Measurements from ENCODE around the gene RFX3.

RFX3 gene

DNA sequence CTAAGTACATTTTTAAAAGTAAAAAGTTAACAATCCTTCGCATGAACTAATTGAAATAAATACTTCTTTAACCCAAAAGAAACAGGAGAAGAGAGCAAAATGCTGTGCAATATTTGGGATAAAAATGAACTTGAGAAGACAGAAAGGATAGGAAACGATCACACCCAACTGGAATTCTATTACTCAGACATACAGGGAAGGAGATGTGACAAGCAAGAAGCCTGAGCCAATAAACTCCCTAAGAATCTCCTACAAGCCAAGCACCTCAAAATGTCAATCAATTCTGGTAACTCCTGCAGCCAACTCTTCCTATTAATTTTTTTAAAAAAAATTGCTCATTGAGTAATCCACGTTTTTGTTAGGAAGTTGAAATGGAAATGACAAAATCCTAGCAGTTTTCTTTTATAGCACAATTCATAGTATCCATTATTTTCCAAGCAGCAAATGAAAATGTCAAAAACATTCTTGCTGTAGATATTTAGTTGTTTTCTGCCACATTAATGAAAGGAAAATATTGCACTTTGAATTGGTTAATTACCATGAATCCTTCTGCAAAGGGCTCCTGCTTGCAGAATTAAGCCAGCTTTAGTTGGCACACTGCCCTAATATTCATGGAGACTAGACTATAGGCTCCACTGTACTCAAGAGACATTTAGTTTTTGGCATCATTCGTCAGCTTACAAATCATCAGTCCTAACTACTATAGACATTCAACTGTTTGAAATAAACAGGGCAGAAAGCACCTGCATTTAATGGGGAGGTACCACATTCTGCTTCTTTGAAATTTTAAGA, 89.0 kb downstream of the RFX3 start:
- H3K4me3 ChIP-seq (ENCODE audit: low read depth, low read length) = no peak overlapping the region

DNA sequence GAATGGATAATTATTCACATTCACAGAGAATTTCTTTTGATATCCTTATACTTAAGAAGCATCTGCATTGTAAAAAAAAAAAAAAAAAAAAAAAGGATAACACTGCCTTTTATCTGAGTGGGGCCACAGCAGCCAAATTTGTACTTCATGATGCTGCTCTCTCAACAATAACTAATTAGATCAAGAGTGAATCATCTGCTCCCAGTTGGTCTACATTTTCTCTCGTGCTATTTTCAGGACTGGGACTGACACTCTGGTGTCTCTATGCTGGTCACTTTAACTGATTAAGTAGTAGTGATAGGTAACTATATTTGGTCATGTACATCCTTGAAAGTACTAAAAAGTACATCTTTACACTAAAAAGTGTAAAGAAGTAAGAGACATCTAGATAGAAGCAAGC, 90.1 kb downstream of the RFX3 start:
- H3K4me3 ChIP-seq (ENCODE audit: low read depth, low read length) = no peak overlapping the region

DNA sequence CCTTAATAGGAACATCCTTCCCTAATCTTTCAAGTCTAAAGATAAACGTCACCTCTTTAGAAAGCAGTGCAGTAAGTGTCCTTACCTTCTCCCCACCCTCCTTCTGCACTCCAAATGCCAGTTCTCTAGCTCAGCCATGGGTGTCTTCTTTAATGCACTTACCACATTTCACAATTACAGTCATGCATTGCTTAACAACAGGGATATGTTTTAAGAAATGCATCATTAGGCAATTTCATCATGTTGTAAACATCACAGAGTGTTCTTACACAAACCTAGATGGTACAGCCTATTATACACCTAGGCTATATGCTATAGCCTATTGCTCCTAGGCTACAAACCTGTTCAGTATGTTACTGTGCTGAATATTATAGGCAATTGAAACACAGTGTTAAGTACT, 91.2 kb downstream of the RFX3 start:
- no peak overlapping the region for H3K4me3 ChIP-seq (ENCODE audit: low read depth, low read length)

DNA sequence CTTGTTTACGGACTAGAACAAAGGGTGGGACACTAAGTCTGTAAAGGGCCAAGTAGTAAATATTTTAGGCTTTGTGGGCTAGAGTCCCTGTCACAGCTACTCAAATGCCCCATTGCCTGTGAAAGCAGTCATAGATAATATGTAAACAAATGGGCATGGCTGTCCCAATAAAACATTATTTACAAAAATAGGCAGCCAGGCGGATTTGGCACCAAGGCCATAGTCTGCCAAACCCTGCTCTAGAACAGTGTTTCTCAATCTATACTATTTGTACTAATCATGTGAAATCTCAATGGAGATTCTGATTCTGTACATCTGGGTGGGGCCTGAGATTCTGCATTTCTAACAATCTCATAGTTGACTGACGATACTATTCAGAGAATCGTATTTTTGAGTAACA, 92.0 kb downstream of the RFX3 start:
- H3K4me3 ChIP-seq (ENCODE audit: low read depth, low read length) = no peak overlapping the region

DNA sequence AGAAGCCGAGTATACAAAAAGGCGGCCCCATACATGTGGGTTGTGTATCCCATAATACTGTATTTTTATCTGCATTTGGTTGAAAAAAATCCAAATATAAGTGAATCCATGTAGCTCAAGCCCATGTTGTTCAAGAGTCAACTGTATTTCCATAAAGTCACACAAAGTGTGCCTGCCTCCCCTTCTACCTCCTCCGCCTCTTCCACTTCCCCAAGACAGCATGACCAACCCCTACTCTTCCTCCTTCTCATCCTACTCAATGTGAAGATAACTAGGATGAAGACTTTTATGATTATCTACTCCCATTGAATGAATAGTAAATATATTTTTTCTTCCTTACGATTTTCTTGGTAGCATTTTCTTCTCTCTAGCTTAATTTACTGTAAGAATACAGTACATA, 92.7 kb downstream of the RFX3 start:
- no peak overlapping the region for H3K4me3 ChIP-seq (ENCODE audit: low read depth, low read length)

DNA sequence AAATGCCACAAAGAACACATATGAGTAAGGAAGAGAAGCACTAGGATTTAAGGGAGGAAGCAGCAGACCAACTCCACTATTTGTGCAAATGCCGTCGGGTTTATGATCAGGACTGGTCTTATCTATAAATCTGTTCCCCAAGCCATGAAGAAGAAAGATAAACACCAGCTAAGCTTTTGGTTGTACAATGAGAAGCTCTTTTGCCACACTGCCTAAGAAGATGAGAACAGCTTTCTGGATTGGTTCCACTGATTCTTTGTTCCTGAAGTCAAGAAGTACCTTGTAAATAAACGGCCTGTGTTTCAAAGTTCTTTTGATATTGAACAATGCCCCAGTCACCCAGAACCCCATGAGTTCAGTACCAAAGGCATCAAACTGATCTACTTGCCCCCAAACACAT, 93.9 kb downstream of the RFX3 start:
- no peak overlapping the region for H3K4me3 ChIP-seq (ENCODE audit: low read depth, low read length)

DNA sequence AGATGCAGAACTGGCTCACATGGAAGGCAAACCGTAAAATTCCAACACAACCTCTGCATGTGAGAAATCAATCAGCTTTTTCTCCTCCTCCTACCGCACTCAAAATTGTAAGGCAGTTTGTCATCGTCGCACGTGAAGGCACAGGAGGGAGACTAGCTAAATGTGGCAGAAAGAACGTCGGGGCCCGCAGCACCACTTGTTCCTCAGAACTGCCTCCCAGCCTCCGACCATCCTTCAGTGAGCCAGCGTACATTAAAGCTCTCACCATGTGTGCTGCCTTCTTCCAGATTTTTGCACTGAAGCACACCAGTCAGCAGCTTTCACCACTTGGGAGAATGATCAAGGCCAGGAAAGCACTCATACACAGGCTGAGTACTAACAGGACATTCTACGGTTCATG, 105.9 kb downstream of the RFX3 start:
- H3K4me3 ChIP-seq (ENCODE audit: low read depth, low read length) = no peak overlapping the region

DNA sequence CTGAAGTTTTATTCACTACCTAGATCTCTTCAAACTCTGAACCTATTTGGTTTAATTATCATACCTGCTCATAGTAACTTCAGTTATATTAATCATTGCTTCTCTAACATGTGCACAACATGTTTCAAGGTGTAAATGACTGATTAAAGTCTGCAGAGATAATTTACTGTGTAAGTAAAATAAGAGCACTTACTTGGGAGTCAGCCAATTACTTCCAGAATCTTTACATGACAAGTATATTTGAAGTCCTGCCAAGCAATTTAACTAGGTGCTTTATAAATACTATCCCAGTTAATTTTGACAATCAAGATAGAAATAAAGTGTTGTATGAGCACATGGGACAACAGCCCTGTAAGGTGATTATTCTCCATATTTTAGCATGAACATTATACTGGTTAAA, 109.9 kb downstream of the RFX3 start:
- no peak overlapping the region for H3K4me3 ChIP-seq (ENCODE audit: low read depth, low read length)

DNA sequence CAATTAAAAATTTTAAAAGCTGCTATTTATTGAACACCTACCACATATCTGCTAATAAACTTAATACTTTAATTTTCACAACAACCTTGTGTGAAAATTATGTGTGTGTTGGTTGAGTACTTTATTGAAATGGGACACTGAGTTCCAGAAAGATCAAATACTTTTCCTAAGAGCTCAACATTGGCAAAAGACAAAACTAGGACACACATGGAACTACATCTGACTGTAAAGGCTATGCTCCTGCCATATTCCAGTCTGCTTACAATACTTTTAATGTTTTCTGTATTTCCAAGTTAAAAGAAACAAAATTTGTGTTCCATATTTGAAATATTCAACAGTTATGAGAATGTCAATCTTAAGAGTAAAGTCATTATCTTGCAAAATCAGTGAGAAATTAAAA, 111.8 kb downstream of the RFX3 start:
- H3K4me3 ChIP-seq (ENCODE audit: low read depth, low read length) = no peak overlapping the region

DNA sequence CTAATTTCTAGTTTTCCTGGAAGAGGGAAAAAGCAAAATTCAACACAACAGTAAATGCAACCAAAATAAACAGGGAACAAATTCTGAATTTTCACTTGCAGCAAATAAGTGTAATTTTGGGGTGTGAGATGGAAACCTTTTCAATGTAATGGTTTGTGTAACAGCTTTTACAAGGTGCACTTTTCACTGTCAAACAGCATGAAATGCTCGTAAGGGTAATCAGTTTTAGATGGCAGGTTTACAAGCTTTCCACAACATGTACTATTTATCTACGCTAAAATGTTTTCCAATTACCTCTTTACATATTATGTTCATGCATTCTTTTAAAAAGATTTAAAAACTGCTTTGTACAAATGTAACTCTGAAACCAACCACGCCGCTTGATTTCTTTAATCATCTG, 115.3 kb downstream of the RFX3 start:
- no peak overlapping the region for H3K4me3 ChIP-seq (ENCODE audit: low read depth, low read length)

DNA sequence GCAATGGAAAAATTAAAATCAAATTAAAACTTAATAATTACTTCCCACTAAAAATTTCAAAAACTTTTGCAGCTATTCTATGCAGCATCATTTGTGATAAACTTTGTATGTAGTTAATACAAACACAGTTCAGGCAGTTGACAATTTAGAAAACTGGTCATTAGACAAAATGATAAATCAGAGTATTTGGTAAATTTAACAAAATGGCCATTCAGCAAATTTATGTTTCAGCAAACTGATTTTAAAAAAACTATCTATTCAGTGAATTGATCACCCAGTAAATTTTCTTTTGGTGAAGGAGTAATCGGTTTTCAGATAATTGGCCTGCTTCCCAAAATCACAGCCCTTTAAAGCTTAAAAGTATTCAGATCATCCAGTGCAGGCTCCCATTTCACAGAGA, 116.3 kb downstream of the RFX3 start:
- no peak overlapping the region for H3K4me3 ChIP-seq (ENCODE audit: low read depth, low read length)

DNA sequence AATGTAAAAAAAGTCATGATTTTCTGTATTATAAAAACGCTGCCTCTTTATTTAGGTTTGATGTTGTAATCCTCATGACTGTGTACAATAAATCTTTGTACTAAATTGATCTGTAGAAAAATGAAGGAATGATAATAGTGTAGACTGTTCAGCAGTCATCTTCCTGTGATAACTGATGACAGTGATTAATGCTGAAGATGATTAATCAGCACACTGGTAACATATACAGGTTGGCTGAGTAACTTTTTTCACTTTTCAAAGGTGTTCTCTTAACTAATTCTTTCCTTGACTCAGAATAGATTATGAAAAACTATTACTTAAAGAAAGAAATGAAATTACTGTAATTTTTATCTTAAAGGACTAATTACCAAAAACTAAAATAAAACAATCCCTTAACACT, 122.5 kb downstream of the RFX3 start:
- H3K4me3 ChIP-seq (ENCODE audit: low read depth, low read length) = no peak overlapping the region

DNA sequence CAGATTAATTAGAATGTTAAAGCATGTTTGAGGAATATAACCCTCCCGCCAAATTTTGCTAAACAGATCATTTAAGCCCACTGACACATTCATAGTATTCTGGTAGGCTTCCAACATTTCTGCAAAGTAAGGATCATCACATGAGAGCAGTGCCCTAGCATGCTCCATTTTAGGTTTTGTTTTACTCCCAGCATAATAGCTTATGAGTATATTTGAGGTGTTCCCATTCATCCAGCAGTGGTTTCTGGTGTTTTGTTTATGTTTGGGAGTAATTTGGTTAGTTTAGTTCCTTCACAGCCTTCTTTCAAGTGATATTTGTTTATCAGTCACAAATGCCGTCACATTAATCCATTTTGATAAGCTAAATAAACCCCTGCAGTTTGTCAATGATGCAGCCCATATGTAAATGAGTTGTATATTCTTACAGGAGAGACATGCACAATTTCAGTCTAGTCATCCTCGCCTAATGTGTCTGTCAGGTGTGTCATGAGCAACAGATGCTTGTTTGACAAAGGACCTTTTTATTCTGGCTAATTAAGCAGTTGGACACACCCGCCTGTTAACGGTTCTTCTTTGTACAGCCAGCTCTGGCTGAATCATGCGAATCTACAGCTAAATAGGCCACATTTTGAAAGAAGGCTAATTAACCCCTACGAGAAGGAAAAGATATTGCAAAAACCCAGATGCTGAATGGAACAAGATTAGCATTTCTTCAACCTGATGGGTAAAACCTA, 124.4 kb downstream of the RFX3 start:
- no peak overlapping the region for H3K4me3 ChIP-seq (ENCODE audit: low read depth, low read length)

DNA sequence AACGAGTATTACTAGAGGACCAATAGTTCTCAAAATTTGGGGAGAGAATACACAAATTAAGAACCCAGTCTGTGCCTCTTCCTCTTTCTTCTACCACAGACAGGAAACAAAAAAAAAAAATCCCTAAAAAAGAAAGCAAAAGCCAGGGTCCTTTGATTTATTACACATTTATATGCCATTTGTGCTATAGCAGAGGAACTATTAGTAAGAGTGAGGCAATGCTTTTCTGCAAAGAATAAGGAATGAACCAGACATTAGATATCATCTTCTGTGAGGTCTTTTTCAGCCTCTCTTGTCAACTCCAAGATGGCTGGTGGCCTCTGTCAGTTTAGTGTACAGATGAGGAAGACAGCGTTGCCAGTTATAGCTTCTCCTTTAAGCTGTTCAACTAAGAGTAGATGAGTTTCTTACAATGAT, 127.6 kb downstream of the RFX3 start:
- no peak overlapping the region for H3K4me3 ChIP-seq (ENCODE audit: low read depth, low read length)

DNA sequence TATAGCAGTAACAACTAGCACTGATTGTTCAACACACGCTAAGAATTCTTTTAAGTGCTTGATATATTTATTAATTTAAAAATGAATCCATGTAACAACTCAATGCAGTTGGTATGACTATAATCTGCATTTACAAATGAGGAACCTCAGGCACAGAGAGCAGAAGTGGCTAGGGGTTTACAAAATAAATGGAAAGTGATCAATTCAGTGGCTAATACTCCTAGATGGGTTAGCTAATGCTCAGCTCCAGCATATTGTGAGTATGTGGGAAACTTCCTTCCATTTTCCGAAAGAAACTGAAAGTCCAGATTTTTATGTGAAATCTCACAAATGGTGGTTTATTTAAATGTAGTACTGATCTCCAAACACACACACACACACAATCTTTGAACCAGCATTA, 128.0 kb downstream of the RFX3 start:
- H3K4me3 ChIP-seq (ENCODE audit: low read depth, low read length) = no peak overlapping the region

DNA sequence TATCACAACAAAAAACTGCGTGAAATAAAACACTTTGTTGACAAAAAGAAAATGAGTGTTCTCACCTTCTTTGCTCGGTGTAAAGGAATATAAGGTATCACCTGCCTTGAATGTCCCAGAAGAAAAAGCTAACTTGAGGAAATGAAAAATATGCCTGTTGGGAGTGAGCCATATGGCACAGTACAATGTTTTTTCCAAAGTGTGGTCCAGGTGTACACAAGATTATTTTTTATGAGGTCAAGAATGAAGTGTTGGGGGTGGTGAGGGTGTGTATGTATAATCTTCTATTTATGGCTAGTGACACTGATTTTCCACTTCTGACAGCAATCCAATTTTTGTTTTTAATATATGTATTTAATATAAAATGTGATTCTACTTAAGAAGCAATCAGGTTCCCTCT, 134.4 kb downstream of the RFX3 start:
- no peak overlapping the region for H3K4me3 ChIP-seq (ENCODE audit: low read depth, low read length)

DNA sequence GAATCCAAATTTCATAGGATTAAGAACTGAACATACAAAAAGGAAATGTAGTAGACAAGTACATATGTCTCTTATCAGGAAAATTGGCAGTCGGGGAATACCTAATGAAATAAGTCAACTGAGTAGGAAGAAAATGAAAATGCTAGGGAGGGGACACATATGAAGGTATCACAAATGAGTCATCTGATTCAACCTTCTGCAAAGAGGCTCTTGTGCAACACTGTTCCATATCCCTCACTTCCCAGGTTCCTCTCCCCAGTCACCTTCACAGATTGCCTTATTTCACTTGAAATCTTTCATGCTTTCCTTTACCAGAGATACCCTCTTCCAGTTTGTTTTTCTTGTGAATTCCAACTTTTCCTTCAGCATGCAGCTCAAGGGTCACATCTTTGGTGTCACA, 139.0 kb downstream of the RFX3 start:
- H3K4me3 ChIP-seq (ENCODE audit: low read depth, low read length) = no peak overlapping the region

DNA sequence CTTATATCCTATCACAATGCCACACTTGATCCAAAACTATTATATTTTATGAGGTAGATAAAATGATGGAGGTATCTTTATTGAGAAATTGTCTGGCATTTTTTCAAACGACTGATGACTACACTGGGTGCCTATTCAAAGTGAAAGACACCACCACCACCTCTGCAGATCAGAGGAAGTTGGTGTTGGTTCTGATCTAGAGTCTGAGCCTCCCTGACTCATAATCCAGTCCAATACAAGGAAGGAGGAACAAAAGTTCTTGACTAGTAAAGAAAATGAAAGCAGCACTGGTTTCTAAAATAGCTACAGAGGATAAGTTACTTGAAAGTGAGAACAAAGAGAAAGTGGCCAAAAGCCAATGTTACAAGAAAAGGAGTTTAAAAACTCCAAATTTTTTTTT, 139.9 kb downstream of the RFX3 start:
- H3K4me3 ChIP-seq (ENCODE audit: low read depth, low read length) = no peak overlapping the region

DNA sequence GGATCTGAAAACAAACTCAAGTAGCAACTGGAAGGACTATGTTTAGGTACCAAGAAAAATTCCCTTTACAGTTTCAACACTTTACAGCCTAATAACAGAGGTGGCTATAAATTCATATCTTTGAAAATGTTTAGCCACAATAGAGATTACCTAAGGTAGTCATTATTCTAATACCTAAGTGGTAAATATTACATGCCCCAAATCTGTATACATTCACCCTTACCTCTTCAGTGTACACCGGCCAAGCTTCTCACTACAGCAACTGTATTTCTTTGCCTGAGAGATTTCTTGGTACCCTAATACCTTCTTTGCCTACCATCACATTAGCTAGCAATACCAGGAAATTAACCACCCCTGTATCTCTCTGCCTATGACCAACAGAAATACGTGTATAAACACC, 154.0 kb downstream of the RFX3 start:
- no peak overlapping the region for H3K4me3 ChIP-seq (ENCODE audit: low read depth, low read length)

DNA sequence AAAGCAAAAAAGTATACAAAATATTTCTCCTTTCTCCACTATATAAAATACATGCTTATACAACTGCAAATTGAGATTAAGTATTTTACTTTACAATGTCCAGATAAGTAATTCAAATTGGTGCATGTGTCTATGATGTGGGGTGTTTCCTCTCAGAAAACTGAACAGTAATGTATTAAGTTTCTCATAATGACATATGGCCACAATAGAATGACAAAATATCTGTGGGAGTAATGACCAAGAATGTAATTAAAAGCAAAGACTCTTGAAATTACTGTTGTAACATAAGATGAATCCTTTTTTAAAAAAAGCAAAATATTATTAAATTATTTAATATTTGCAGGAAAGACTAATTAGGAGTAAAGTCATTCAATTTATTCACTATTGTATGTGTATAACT, 155.1 kb downstream of the RFX3 start:
- no peak overlapping the region for H3K4me3 ChIP-seq (ENCODE audit: low read depth, low read length)

DNA sequence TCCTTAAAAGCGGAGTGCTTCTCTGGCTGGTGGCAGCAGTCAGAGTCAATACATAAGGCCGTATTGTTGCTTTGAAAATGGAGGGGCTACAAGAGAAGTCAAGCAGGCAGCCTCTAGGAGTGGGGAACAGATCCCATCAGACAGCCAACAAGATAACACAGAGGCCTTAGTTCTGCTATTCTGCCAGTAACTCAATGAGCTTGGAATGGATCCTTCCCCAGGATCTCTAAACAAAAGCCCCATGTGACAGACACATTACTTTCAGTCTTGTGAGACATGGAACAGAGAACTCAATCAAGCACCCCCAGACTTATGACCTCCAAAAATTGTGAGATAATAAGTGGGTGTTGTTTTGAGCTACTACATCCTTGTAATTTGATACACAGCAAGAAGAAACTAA, 158.6 kb downstream of the RFX3 start:
- no peak overlapping the region for H3K4me3 ChIP-seq (ENCODE audit: low read depth, low read length)

DNA sequence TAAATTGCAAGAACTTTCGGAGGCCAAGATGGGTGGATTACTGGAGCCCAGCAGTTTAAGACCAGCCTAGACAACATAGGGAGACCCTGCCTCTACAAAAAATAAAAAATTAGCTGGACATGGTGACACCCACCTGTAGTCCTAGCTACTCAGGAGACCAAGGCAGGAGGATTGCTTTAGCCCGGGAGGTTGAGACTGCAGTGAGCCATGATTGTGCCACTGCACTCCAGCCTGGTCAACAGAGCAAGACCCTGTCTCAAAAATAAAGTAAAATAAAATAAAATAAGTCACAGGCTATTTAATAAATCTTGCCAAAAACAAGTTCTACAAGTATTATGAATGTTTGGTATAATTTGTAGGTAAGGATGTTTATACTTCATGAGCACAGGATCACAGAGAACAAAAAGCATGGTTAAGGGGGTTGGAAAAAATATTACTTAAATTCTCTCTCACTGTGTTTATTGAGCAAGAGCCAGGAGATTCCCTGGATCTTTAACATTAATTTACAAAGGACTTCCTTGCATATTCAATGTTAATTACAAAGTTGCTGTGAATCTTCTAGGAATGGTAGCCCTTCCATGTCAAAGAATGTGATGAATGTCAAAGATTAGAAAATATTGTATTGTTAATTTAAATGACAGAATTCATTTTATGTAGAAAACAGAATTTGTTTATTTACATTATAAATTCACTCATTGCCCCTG, 164.0 kb downstream of the RFX3 start:
- H3K4me3 ChIP-seq (ENCODE audit: low read depth, low read length) = no peak overlapping the region

Data from iPS-11a (cell line).